Pancreas (tissue), 10 donors: ENCODE measurements around the gene KDM4B. TPM values are rescaled to one million over a fixed set of nuclear protein-coding genes. Genes with fewer than 3 reads are reported as not detected.

Experiments
- ATAC-seq, 4 donors: fragments of 200-7000 bp; cut with Tn5 transposase; one replicate each; pipeline versions ENCODE4 v1.8.0 to v1.9.1; 2020; ENCODE audit warnings: mild to moderate bottlenecking in 4 of 4, moderate library complexity in 4 of 4
- DNase-seq, 6 donors: peaks; one replicate each; pipeline ENCODE4 v3.0.0-alpha.2; 2020
- FAIRE-seq: peaks from 2 replicates; lab custom pipeline; 2012; peaks lifted over from hg19 to GRCh38; lab: Jason Lieb, UNC
- H3K27ac ChIP-seq, 4 donors: fragments of 200-600 bp; sonication (generic); 1 replicate in 3 of 4; 2 replicates in 1 of 4; pipeline versions ENCODE4 v1.5.0 to v1.8.0; 2020
- H3K27me3 ChIP-seq, 4 donors: fragments of 200-600 bp; one replicate each; pipeline ENCODE4 v1.8.0; 2021
- H3K36me3 ChIP-seq, 3 donors: fragments of 200-600 bp; sonication (generic) in 1 of 3; one replicate each; pipeline versions ENCODE4 v1.5.0 to v1.8.0; 2020 to 2021
- H3K4me1 ChIP-seq, 3 donors: fragments of 200-600 bp; one replicate each; pipeline ENCODE4 v1.8.0; 2021
- H3K4me3 ChIP-seq, 4 donors: fragments of 200-600 bp; sonication (generic) in 2 of 4; one replicate each; pipeline versions ENCODE4 v1.5.0 to v1.8.0; 2020 to 2021
- H3K9me3 ChIP-seq, 4 donors: fragments of 200-600 bp; one replicate each; pipeline ENCODE4 v1.8.0; 2021
- CTCF ChIP-seq, 4 donors: fragments of 200-600 bp; sonication (generic) in 3 of 4; IDR thresholded peaks; one replicate each; pipeline versions ENCODE4 v1.5.0 to v1.8.0; 2021; ENCODE audit warnings: antibody characterized with exemption in 4 of 4
- WGBS, 2 donors: extraction: QIAGEN DNeasy Blood & Tissue Kit; methylation state at CpG; one replicate each; pipeline ENCODE4 v1.1.7; 2013; 5-methylcytosine and 5-hydroxymethylcytosine counted together
- intact Hi-C, 3 donors: fragments of 100-400 bp; cut with DNase I; formaldehyde crosslinking; loops; one replicate each; pipeline versions ENCODE4 v1.11.1 to v1.14.2; 2022
- polyA plus RNA-seq, 2 donors: library from polyadenylated mRNA; stranded (reverse); fragments of 200-250 nt; gene quantifications; one replicate each; pipeline ENCODE4 v1.2.3, GENCODE V29; 2013
- total RNA-seq, 6 donors: library from RNA; stranded (reverse); fragmentation: NEBNext Ultra II Directional in 4 of 6; extraction: Animal tissue kit (Norgen Biotek cat#: 25700) in 4 of 6; gene quantifications; one replicate each; pipeline versions ENCODE4 v1.2.1 to v1.2.4, GENCODE V29; 2021 to 2023
- donor health status: healthy with polysubstance abuse.
- donor health status: DM: no; HTN: no; CAD: no; lungs with moderate emphysema.
- donor health status: DM: no; HTN: no; CAD: no.
- donor health status: control.
- donor health status: control.
- donor health status: Bipolar disorder and iron deficiency.
- donor health status: DM: yes; HTN: yes; CAD: no.
- donor health status: DM: no; HTN: no; CAD: no.
- donor health status: DM: no; HTN: no; CAD: no.
- donor health status: DM: yes; HTN: yes; CAD: no.

Gene KDM4B
- total and polyA plus RNA-seq, 8 donors = 13.8 to 24.0 (median 18.5) TPM

DNA sequence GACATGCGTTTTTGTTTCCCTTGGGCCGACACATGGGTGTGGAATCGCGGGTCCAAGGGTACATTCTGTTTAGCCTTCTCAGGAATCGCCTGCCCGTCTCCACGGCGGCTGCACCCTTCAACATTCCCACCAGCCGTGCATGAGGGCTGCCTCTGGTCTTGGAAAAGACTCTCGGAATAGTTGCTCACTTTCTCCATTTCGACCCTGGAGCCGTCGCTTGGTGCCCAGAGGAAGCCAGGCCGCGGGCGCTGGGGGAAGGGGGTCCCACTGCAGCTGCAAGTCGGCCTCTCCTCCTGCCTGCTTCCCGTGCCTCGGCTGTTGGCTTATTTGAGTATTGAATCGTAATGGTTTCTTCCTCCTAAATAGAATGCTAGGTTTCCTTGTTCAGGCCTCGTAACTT lies 51.5 kb downstream of the KDM4B start:
- Histone ChIP-seq H3K9me3 (no peaks in the 10 kb centered on the region), H3K4me1 (no peaks in the 10 kb centered on the region), H3K27ac (no peak overlapping the region), H3K27me3 (no peaks in the 10 kb centered on the region), H3K36me3 (peaks cover 0 to 9% (median 0%) of the 10 kb centered on the region in 3 donors), H3K4me3 (no peak overlapping the region)
- TF ChIP-seq CTCF (IDR thresholded peaks at IDR 0.05) = no peak
- DNase-seq = no peak
- 84 to 89% methylated on average over 21 of the region's 21 CpGs for WGBS, 2 donors
- intact Hi-C loops = loop anchor here in 1 of 3 donors (10.0 kb wide), 1 partner anchor 206 kb away; no protein-coding TSS in a partner anchor
- no peak for ATAC-seq
- no peak for FAIRE-seq

DNA sequence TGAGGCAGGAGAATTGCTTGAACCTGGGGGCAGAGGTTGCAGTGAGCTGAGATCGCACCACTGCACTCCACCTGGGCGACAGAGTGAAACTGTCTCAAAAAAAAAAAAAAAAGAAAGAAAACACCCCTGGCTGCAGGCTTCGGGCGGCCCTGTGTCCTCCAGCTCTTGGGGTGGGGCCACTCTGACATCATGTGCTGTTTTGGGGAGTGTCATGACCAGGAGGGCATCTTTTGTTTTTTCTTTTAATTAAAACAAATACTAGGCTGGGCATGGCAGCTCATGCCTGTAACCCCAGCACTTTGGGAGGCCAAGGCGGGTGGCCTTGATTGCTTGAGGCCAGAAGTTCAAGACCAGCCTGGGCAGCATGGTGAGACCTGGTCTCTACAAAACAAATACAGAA lies 52.1 kb downstream of the KDM4B start:
- intact Hi-C loops = loop anchor here in 1 of 3 donors (10.0 kb wide), 1 partner anchor 206 kb away; no protein-coding TSS in a partner anchor
- Histone ChIP-seq H3K4me1 (no peaks in the 10 kb centered on the region), H3K4me3 (no peak overlapping the region), H3K27me3 (no peaks in the 10 kb centered on the region), H3K9me3 (no peaks in the 10 kb centered on the region), H3K27ac (no peak overlapping the region), H3K36me3 (peaks cover 0 to 9% (median 0%) of the 10 kb centered on the region in 3 donors)
- ATAC-seq (no peak), FAIRE-seq (no peak), DNase-seq (no peak)
- no peak for TF ChIP-seq CTCF (IDR thresholded peaks at IDR 0.05)
- 92 to 93% methylated on average over 5 of the region's 5 CpGs for WGBS, 2 donors

- 86 to 91% methylated on average over 16 of the region's 16 CpGs for WGBS, 2 donors
- Histone ChIP-seq H3K27ac (no peak overlapping the region), H3K4me3 (no peak overlapping the region), H3K9me3 (no peaks in the 10 kb centered on the region), H3K36me3 (no peaks in the 10 kb centered on the region), H3K4me1 (no peaks in the 10 kb centered on the region), H3K27me3 (no peaks in the 10 kb centered on the region)
- FAIRE-seq (no peak), ATAC-seq (no peak), DNase-seq (no peak)
- TF ChIP-seq CTCF (IDR thresholded peaks at IDR 0.05) = no peak
- intact Hi-C loops = loop anchor here in 1 of 3 donors (10.0 kb wide), 1 partner anchor 207 kb away; no protein-coding TSS in a partner anchor
Measured at GRCh38 chr19:5022066-5022860, 53.4 kb downstream of the KDM4B start.

DNA sequence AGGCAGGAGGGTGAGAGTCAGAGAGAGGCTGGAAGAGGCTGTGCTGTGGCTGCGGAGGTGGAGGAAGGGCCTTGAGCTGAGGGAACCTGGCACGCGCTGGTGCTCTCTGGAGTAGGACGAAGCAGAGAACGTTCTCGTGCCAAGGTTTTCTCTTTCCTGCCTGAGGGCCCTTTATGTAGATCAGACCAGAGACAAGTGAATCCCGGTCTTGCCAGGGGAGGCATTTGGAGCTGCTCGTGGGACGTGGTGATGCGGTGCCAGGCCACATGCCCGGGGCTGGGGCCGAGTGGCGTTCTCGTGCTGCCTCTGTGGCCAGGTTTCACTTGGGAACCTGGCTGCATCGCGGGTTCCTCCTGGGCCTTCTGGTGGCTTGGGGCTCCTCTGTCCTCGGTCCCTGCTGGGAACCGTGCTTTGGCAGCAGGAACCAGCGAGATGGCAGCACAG lies 54.2 kb downstream of the KDM4B start:
- FAIRE-seq (no peak), ATAC-seq (peak in 2 of 4 donors; percentile 40 to 41), DNase-seq (no peak)
- H3K27ac ChIP-seq = no peak overlapping the region
- 69 to 78% methylated on average over 17 to 19 of the region's 19 CpGs for WGBS, 2 donors
- intact Hi-C loops = loop anchor here in 1 of 3 donors (10.0 kb wide), 1 partner anchor 208 kb away; no protein-coding TSS in a partner anchor
- no peak overlapping the region for H3K4me3 ChIP-seq
- no peak for TF ChIP-seq CTCF (IDR thresholded peaks at IDR 0.05)
- no peaks in the 10 kb centered on the region for H3K36me3 ChIP-seq
- H3K4me1 ChIP-seq = no peaks in the 10 kb centered on the region
- H3K9me3 ChIP-seq = no peaks in the 10 kb centered on the region
- no peaks in the 10 kb centered on the region for H3K27me3 ChIP-seq

GRCh38 chr19:5024282-5024681 lies 55.4 kb downstream of the KDM4B start:
- no peaks in the 10 kb centered on the region for H3K4me1 ChIP-seq
- no peak for TF ChIP-seq CTCF (IDR thresholded peaks at IDR 0.05)
- DNase-seq = no peak
- H3K36me3 ChIP-seq = no peaks in the 10 kb centered on the region
- WGBS, 2 donors = 83 to 85% methylated on average over 10 of the region's 10 CpGs
- FAIRE-seq = no peak
- H3K27ac ChIP-seq = no peak overlapping the region
- no peaks in the 10 kb centered on the region for H3K9me3 ChIP-seq
- no peaks in the 10 kb centered on the region for H3K27me3 ChIP-seq
- no peak overlapping the region for H3K4me3 ChIP-seq
- intact Hi-C loops = loop anchor here in 1 of 3 donors (10.0 kb wide), 1 partner anchor 209 kb away; no protein-coding TSS in a partner anchor
- ATAC-seq = peak in 1 of 4 donors; percentile 15
